GM19452 (cell line): ENCODE measurements around the gene TTC36.
"Not testable (repeated sequence)": the region's sequence is repeated elsewhere in the genome, so short reads cannot be mapped to it uniquely, and the experiment has no call there.

Experiments used
- ATAC-seq: cut with Tn5 transposase; IDR thresholded peaks from one replicate; pipeline ENCODE4 v1.9.1; 2021; ENCODE audit not compliant: unreplicated experiment

The TTC36 gene

DNA sequence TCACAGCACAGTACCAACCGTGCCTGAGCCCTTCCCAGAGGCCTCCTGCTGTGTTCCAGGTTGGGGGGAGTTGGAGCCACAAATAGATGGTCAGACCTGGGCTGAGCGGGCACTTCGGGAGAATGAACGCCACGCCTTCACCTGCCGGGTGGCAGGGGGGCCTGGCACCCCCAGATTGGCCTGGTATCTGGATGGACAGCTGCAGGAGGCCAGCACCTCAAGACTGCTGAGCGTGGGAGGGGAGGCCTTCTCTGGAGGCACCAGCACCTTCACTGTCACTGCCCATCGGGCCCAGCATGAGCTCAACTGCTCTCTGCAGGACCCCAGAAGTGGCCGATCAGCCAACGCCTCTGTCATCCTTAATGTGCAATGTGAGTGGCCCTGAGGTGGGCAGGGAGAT, 4.8 kb downstream of the TTC36 start:
- ATAC-seq: no peak

DNA sequence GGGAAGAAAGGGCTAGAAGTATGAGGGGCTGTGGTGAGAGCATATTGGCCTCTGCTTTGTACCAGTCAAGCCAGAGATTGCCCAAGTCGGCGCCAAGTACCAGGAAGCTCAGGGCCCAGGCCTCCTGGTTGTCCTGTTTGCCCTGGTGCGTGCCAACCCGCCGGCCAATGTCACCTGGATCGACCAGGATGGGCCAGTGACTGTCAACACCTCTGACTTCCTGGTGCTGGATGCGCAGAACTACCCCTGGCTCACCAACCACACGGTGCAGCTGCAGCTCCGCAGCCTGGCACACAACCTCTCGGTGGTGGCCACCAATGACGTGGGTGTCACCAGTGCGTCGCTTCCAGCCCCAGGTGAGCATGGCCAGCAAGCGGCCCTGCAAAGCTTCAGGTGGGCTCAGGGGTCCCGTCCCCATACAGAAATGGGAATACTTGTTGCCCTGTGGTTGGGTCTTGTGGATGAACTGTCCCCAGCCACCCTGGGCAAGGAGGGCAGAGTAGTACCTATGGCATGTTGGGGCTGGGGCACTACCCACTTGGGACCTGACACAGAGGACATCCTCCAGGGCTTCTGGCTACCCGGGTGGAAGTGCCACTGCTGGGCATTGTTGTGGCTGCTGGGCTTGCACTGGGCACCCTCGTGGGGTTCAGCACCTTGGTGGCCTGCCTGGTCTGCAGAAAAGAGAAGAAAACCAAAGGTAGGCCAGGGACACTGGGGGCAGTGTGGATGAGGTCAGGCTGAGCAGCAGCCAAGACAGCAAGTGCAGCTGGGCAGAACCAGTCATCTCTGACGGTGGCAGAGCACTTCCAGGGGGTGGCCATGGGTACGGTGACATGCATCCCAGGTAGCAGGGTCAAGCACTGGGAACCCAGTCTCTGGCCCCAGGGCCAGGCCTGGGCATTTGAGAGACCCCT, 5.8 kb downstream of the TTC36 start:
- ATAC-seq: no peak

DNA sequence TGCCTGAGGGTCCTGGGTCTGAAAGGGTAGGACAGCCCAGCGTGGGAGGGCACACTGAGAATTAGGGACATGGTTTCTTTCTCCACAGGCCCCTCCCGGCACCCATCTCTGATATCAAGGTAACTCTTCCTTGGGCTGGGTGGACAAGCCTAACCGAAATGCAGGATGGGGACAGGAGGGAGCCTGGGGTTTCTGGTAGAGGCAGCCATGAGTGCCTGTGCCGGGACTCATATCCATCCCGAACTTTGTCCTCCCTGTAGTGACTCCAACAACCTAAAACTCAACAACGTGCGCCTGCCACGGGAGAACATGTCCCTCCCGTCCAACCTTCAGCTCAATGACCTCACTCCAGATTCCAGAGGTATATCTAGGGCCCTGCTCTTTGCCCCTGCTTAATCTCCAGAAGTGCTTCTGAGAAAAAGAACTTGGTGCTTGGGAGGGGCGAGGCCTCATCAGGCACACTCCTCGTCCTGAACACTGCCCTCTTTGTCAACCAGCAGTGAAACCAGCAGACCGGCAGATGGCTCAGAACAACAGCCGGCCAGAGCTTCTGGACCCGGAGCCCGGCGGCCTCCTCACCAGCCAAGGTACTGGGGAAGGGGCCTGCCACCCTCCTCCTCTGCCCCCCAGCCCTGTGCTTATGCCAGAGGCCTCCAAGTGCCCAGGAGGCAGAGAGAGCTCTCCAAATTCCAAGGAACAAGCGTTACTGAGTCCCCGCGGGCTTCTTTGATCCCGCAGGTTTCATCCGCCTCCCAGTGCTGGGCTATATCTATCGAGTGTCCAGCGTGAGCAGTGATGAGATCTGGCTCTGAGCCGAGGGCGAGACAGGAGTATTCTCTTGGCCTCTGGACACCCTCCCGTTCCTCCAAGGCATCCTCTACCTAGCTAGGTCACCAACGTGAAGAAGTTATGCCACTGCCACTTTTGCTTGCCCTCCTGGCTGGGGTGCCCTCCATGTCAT, 6.8 kb downstream of the TTC36 start:
- no peak for ATAC-seq

- no peak for ATAC-seq
Measured at GRCh38 chr11:118535261-118535660, 8.0 kb downstream of the TTC36 start.

DNA sequence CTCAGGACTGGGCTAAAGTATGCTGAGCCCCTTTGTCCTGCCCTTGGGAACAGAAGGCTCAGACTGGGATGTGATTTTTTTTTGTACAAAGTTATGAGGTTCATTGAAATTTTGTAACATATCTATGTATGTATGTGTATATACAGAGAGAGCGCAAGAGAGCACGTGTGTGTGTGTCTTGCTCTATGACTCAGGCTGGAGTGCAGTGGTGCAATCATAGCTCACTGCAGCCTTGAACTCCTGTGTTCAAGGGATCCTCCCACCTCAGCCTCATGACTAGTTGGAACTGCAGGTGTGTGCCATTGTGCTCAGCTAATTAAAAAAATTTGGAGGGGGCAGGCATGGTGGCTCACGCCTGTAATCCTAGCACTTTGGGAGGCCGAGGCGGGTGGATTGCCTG, 9.5 kb downstream of the TTC36 start:
- no peak for ATAC-seq

GRCh38 chr11:118537409-118537980, 10.2 kb downstream of the TTC36 start:
- ATAC-seq: no peak

DNA sequence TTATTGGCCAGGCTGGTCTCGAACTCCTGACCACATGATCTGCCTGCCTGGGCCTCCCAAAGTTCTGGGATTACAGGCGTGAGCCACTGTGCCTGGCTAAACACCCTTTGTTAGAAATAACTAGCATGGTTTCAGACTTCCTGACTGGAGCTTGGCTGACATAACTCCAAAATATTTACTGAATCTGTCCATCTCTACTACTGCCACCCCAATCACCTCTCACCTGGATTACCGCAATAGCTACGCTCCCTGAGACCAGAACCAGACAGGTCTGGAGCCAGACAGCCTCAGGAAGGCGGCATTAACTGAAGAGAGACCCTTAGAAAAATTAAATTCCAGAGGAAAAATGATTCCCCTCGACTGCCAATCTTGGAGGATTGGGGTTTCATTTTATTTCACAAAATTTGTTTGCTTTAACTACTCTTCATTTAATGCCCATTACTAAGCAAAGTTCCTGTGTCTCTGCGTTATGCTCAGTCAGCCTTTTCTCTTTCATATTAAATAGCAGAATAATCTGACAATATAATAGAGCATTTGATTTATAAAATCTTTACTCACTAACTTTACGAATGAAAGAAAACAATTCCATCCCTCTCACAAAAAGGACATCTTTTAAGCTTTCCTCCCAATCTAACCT, 16.9 kb downstream of the TTC36 start:
- ATAC-seq: no peak

- no peak for ATAC-seq
Measured at GRCh38 chr11:118544647-118545010, 17.4 kb downstream of the TTC36 start.

GRCh38 chr11:118545533-118545932, 18.3 kb downstream of the TTC36 start:
- ATAC-seq: no peak

GRCh38 chr11:118547132-118547531, 19.9 kb downstream of the TTC36 start:
- ATAC-seq: no peak

DNA sequence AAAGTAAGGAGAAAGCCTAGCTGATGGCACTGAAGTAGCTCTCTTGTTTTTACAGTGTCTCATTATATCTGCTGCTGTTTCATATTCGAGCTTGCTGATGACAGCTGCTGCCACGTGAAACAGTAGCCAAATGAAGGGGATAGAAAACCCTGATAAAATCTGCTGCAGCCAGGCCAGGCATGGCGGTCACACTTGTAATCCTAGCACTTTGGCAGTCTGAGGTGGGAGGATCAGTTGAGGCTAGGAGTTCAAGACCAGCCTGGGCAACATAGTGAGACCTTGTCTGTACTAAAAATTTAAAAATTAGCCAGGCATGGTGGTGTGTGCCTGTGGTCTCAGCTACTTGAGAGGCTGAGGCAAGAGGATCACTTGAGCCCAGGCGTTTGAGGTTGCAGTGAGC, 25.1 kb downstream of the TTC36 start:
- ATAC-seq: no peak

DNA sequence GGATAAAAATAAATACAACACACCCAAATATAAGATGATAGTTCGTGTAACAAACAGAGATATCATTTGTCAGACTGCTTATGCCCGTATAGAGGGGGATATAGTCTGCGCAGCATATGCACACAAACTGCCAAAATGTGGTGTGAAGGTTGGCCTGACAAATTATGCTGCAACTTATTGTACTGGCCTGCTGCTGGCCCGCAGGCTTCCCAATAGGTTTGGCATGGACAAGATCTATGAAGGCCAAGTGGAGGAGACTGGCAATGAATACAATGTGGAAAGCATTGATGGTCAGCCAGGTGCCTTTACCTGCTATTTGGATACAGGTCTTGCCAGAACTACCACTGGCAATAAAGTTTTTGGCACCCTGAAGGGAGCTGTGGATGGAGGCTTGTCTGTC, 33.5 kb downstream of the TTC36 start:
- ATAC-seq: no peak

DNA sequence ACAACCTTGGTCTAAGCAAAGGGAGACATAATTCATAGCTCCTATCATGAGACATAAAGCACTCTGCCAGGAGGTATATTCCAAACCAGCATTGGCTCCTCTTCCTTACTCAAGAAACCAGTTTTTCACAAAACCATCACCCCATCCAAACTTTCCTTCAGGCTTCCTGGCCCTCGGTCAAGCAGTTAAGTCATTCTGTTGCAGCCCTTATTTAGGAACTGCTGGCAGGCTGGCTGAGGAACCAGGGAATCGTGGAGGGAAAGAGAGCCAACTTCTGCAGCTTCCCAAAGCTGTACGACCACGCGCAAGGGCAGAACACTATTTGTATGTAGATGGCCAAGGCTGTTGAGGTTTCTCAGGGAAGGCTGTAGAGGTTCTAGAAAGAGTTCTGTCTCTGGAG, 37.8 kb downstream of the TTC36 start:
- ATAC-seq: no peak

GRCh38 chr11:118569670-118570069, 42.4 kb downstream of the TTC36 start:
- ATAC-seq: no peak

DNA sequence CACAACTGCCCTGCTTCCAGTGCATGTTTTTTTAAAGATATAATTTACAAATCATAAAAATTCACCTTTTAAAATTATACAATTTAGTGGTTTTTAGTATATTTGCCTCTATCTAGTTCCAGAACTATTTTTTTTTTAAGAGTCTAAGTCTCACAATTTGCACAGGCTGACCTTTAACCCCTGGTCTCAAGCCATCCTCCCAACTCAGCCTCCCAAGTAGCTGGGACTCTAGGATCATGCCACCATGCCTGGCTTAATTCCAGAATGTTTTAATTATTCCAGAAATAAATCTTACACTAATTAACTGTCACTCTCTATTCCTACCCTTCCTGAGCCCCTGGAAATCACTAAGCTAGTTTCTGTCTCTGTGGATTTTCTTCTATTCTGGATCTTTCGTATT, 43.5 kb downstream of the TTC36 start:
- ATAC-seq: no peak

- ATAC-seq: not testable (repeated sequence)
Measured at GRCh38 chr11:118571701-118572060, 44.4 kb downstream of the TTC36 start.

GRCh38 chr11:118572061-118572980, 45.0 kb downstream of the TTC36 start, which contains the start of gene ARCN1:
TSS of gene ARCN1 (plus strand) at chr11:118572409. CDS start at chr11:118572548, 139 bp downstream.
- ATAC-seq: no peak

- no peak for ATAC-seq
Measured at GRCh38 chr11:118572981-118573550, 45.8 kb downstream of the TTC36 start.

- ATAC-seq: no peak
Measured at GRCh38 chr11:118574636-118575035, 47.4 kb downstream of the TTC36 start.

GRCh38 chr11:118577995-118578394, 50.7 kb downstream of the TTC36 start:
- ATAC-seq: not testable (repeated sequence)
